HEK293T (cell line): Measurements from ENCODE around the gene JOSD2.

ENCODE experiments used
- BHLHE40 ChIP-seq: fragments of 450-650 bp; IDR thresholded peaks from 2 replicates; pipeline ENCODE4 v1.6.1; 2016; ENCODE audit warnings: mild to moderate bottlenecking, moderate library complexity, borderline replicate concordance
- FOXM1 ChIP-seq: fragments of 450-650 bp; IDR thresholded peaks from 2 replicates; pipeline ENCODE4 v1.6.1; 2017; ENCODE audit warnings: mild to moderate bottlenecking, borderline replicate concordance
- HDGF ChIP-seq: fragments of 450-650 bp; IDR thresholded peaks from 2 replicates; pipeline ENCODE4 v1.6.1; 2017; ENCODE audit warnings: antibody characterized with exemption, borderline replicate concordance
- NFRKB ChIP-seq: fragments of 450-650 bp; IDR thresholded peaks from 2 replicates; pipeline ENCODE4 v1.6.1; 2016; ENCODE audit warnings: mild to moderate bottlenecking, moderate library complexity
- SUZ12 ChIP-seq: fragments of 450-650 bp; IDR thresholded peaks from 2 replicates; pipeline ENCODE4 v1.6.1; 2016; ENCODE audit warnings: mild to moderate bottlenecking
- TARDBP ChIP-seq: fragments of 450-650 bp; IDR thresholded peaks from 2 replicates; pipeline ENCODE4 v1.6.1; 2016
- ZNF384 ChIP-seq: fragments of 450-650 bp; IDR thresholded peaks from 2 replicates; pipeline ENCODE4 v1.6.1; 2016

- TF ChIP-seq HDGF (no peak), TARDBP (no peak), SUZ12 (no peak), ZNF384 (no peak), NFRKB (no peak), BHLHE40 (no peak), FOXM1 (no peak)
Observed at GRCh38 chr19:50551715-50552187, 40.8 kb upstream of the JOSD2 start.
